ENCODE data around the gene C16orf96.

GRCh38 chr16:4520913-4521312 lies 35.2 kb upstream of the C16orf96 start:
- TF ChIP-seq CTCF (IDR thresholded peaks at IDR 0.05) (no peak), POLR2A (IDR thresholded peaks at IDR 0.05) (no peak)
